Astrocyte of the cerebellum (primary cell): ENCODE results near the gene RBMS3.

Experiments used
- DNase-seq: peaks from one replicate; pipeline ENCODE4 v3.0.0-alpha.2; 2011; ENCODE audit warnings: low read depth
- H3K4me3 ChIP-seq: 2 replicates; pipeline ENCODE4 v1.5.1; 2011; ENCODE audit warnings: mild to moderate bottlenecking, low read depth, low read length, moderate library complexity
- CTCF ChIP-seq: IDR thresholded peaks from 2 replicates; pipeline ENCODE4 v1.5.1; 2012; ENCODE audit warnings: low read length, low read depth, moderate library complexity, mild to moderate bottlenecking; ENCODE audit errors: missing control alignments
- in situ Hi-C: cut with HindIII; loops from 2 replicates; pipeline ENCODE4 v1.10.0; 2017; ENCODE audit warnings: low sequenced_read_pairs

The RBMS3 gene

GRCh38 chr3:30012941-30013543 lies 732.2 kb downstream of the RBMS3 start:
- H3K4me3 ChIP-seq, result no peak overlapping the region
- DNase-seq, result peak; percentile 68
- in situ Hi-C loops, result no loop called here
- TF ChIP-seq CTCF, result peak; percentile 72

DNA sequence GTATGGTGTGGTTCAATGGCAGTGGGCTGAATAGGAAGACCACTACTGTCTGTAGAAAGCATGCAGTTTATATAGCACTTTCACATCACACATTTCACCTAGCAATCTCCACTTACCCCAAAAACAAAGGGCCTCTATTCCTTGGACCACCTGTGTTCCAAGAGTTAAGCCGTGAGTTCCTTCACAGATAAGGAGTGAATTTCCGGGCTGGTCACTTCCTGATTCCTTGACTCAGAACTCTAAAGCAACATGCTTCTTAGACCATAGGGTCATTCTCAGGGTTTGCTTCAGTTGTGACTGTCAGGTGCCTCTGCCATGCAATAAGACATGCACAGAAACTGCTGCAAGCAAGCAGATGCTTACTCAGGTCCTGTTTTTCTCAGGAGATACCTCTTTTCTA lies 737.0 kb downstream of the RBMS3 start:
- DNase-seq, result no peak
- in situ Hi-C loops, result no loop called here

GRCh38 chr3:30020380-30020779 lies 739.5 kb downstream of the RBMS3 start:
- TF ChIP-seq CTCF, result no peak
- DNase-seq, result no peak
- H3K4me3 ChIP-seq, result no peak overlapping the region
- in situ Hi-C loops, result no loop called here

More for the DNA sequence above, 737.0 kb downstream of the RBMS3 start:
- H3K4me3 ChIP-seq, result no peak overlapping the region
- no peak for TF ChIP-seq CTCF

DNA sequence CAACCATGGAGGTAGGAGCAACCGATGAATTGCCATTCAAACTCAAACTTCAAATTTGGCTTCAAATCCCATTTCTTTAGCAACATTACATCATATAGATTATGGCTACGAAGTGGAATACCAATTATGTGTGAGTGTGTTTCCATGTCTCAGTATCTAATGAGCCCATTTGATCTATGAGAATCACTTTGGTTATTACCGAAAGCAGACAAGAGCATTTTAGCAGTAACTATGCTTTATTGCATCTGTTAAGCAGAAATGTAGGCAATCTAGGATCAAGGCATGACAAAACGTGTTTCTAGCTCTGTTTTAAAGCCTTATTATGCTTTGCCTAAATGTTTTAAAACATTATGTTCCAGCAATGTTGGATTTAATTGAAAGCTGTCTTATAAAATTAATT lies 743.6 kb downstream of the RBMS3 start:
- TF ChIP-seq CTCF, result no peak
- no peak overlapping the region for H3K4me3 ChIP-seq
- in situ Hi-C loops, result no loop called here
- no peak for DNase-seq

GRCh38 chr3:30026851-30027250 lies 746.0 kb downstream of the RBMS3 start:
- no peak for DNase-seq
- TF ChIP-seq CTCF, result no peak
- no peak overlapping the region for H3K4me3 ChIP-seq
- in situ Hi-C loops, result loop anchor here (25.0 kb wide), 1 partner anchor 685 kb away; no protein-coding TSS in a partner anchor

- H3K4me3 ChIP-seq, result no peak overlapping the region
- in situ Hi-C loops, result loop anchor here (25.0 kb wide), 1 partner anchor 678 kb away; no protein-coding TSS in a partner anchor
- TF ChIP-seq CTCF, result no peak
- no peak for DNase-seq
Measured at GRCh38 chr3:30034246-30034991, 753.5 kb downstream of the RBMS3 start.
